ENCODE measurements around the gene MARCKSL1.
"Not testable (repeated sequence)": the region's sequence is repeated elsewhere in the genome, so short reads cannot be mapped to it uniquely, and the experiment has no call there.

Gene MARCKSL1

DNA sequence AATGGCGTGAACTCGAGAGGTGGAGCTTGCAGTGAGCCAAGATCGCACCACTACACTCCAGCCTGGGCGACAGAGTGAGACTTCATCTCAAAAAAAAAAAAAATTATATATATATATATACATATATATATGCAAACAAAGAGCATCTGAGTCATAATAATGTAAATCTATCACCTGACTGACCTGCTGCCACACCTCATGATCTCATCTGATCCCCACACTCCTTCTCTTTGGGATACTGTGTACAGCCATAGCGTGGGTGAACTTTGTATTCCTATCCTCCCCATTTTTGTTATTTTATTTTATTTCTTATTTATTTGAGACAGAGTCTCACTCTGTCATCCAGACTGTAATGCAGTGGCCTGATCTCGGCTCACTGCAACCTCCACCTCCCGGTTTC, 46.8 kb downstream of the MARCKSL1 start:
- DNase-seq (ENCODE audit: low read depth in 1 of 2, low spot score in 1 of 2), result no peak

GRCh38 chr1:32286763-32287162, 49.3 kb downstream of the MARCKSL1 start:
- DNase-seq (ENCODE audit: low read depth in 1 of 2, low spot score in 1 of 2), result no peak

- no peak for DNase-seq (ENCODE audit: low read depth in 1 of 2, low spot score in 1 of 2)
These were observed 50.4 kb downstream of the MARCKSL1 start for GRCh38 chr1:32285658-32286057.

GRCh38 chr1:32284777-32285176, 51.3 kb downstream of the MARCKSL1 start:
- DNase-seq (ENCODE audit: low read depth in 1 of 2, low spot score in 1 of 2), result not testable (repeated sequence)

Data from activated CD4-positive, alpha-beta T cell treated with anti-CD3 and anti-CD28 coated beads, Interleukin-2, amount 50 U/mL, for 24 hours (primary cell).